ENCODE data around the gene FOXL2NB.
"Not testable (repeated sequence)": the region's sequence is repeated elsewhere in the genome, so short reads cannot be mapped to it uniquely, and the experiment has no call there.

The FOXL2NB gene

GRCh38 chr3:138946663-138947494 is at the start of gene FOXL2NB, which contains the start of gene FOXL2:
Gene FOXL2NB (plus strand): TSS chr3:138947217. CDS start chr3:138947365, 148 bp downstream.
Gene FOXL2 (minus strand): TSS chr3:138947137. CDS start chr3:138946722, 415 bp downstream.
- no peak for FAIRE-seq

- FAIRE-seq: no peak
Measured at GRCh38 chr3:138898301-138898700, 48.7 kb upstream of the FOXL2NB start.

- no peak for FAIRE-seq
Measured at GRCh38 chr3:138898708-138899107, 48.3 kb upstream of the FOXL2NB start.

- no peak for FAIRE-seq
Measured at GRCh38 chr3:138899351-138899991, 47.5 kb upstream of the FOXL2NB start.

- FAIRE-seq: no peak
Measured at GRCh38 chr3:138901567-138901966, 45.5 kb upstream of the FOXL2NB start.

- FAIRE-seq: no peak
Measured at GRCh38 chr3:138902171-138902570, 44.8 kb upstream of the FOXL2NB start.

- FAIRE-seq: no peak
Measured at GRCh38 chr3:138907539-138907938, 39.5 kb upstream of the FOXL2NB start.

GRCh38 chr3:138908846-138909245 is 38.2 kb upstream of the FOXL2NB start:
- no peak for FAIRE-seq

- no peak for FAIRE-seq
Measured at GRCh38 chr3:138909904-138910303, 37.1 kb upstream of the FOXL2NB start.

- FAIRE-seq: no peak
Measured at GRCh38 chr3:138911621-138912020, 35.4 kb upstream of the FOXL2NB start.

- no peak for FAIRE-seq
Measured at GRCh38 chr3:138912237-138912636, 34.8 kb upstream of the FOXL2NB start.

- no peak for FAIRE-seq
Measured at GRCh38 chr3:138913766-138914165, 33.3 kb upstream of the FOXL2NB start.

GRCh38 chr3:138914870-138915502 is 32.0 kb upstream of the FOXL2NB start:
- no peak for FAIRE-seq

- no peak for FAIRE-seq
Measured at GRCh38 chr3:138915503-138916498, 31.2 kb upstream of the FOXL2NB start.

- no peak for FAIRE-seq
Measured at GRCh38 chr3:138916824-138917223, 30.2 kb upstream of the FOXL2NB start.

GRCh38 chr3:138919325-138919724 is 27.7 kb upstream of the FOXL2NB start:
- no peak for FAIRE-seq

- no peak for FAIRE-seq
Measured at GRCh38 chr3:138921316-138922292, 25.4 kb upstream of the FOXL2NB start.

GRCh38 chr3:138922400-138922799 is 24.6 kb upstream of the FOXL2NB start:
- not testable (repeated sequence) for FAIRE-seq

GRCh38 chr3:138923531-138923994 is 23.5 kb upstream of the FOXL2NB start:
- FAIRE-seq: no peak

- no peak for FAIRE-seq
Measured at GRCh38 chr3:138928727-138929372, 18.2 kb upstream of the FOXL2NB start.
